ENCODE measurements around the gene VDAC1. TPM values are rescaled to one million over a fixed set of nuclear protein-coding genes. Genes with fewer than 3 reads are reported as not detected.

Gene VDAC1
- total and polyA plus RNA-seq, 2 donors (not counting 1 experiment from before 2014, with no cell fraction given), result 27.8 to 60.7 TPM

GRCh38 chr5:134051305-134051704, 46.5 kb upstream of the VDAC1 start:
- POLR2A ChIA-PET, result no interaction called here
- peaks cover 0 to 6% of the 10 kb centered on the region in 2 donors for H3K4me1 ChIP-seq (ENCODE audit: control insufficient read depth in 2 of 2, insufficient read depth in 2 of 2, low read length in 2 of 2)
- H3K27me3 ChIP-seq (replicated peaks in 1 of 4; ENCODE audit: control extremely low read depth in 1 of 4, control insufficient read depth in 3 of 4, insufficient read depth in 4 of 4, low read length in 3 of 4), result no peaks in the 10 kb centered on the region
- Mint-ChIP-seq H3K9me3 (ENCODE audit: insufficient read depth) (no peaks in the 10 kb centered on the region), H3K4me3 (no peak overlapping the region), H3K27me3 (no peaks in the 10 kb centered on the region), H3K4me1 (peaks cover 7% of the 10 kb centered on the region), H3K27ac (no peak overlapping the region)
- ATAC-seq (ENCODE audit: low read depth) (no peak), DNase-seq (no peak)
- no peaks in the 10 kb centered on the region for H3K79me2 ChIP-seq (ENCODE audit: control insufficient read depth, insufficient read depth, low read length)
- H4K20me1 ChIP-seq (ENCODE audit: control insufficient read depth, insufficient read depth, low read length, poor library complexity, severe bottlenecking), result no peaks in the 10 kb centered on the region
- CTCF ChIA-PET, result interaction anchor here (0.7 to 7.7 kb wide), 2 partner anchors 11 to 140 kb away, joined by 3 to 35 read pairs; no protein-coding TSS in a partner anchor
- intact Hi-C loops (cut with micrococcal nuclease), result no loop called here
- H2AFZ ChIP-seq (ENCODE audit: insufficient read depth, low read depth, low read length, poor library complexity, severe bottlenecking), result no peak overlapping the region
- H3K4me2 ChIP-seq (replicated peaks; ENCODE audit: low read depth, low read length, poor library complexity, severe bottlenecking), result no peak overlapping the region
- no peaks in the 10 kb centered on the region for H3K36me3 ChIP-seq (replicated peaks in 1 of 2; ENCODE audit: control extremely low read depth in 1 of 2, control insufficient read depth in 1 of 2, extremely low read depth in 1 of 2, insufficient read depth in 2 of 2, low read length in 1 of 2)
- H3K9me3 ChIP-seq (ENCODE audit: control extremely low read depth in 1 of 3, control insufficient read depth in 2 of 3, insufficient read depth in 1 of 3, low read length in 2 of 3), result no peaks in the 10 kb centered on the region
- H3K27ac ChIP-seq (ENCODE audit: low read length in 2 of 2), result no peak overlapping the region
- H3K9ac ChIP-seq (ENCODE audit: low read length), result no peak overlapping the region
- WGBS (ENCODE audit: insufficient coverage), result 100% methylated on average over 2 of the region's 2 CpGs
- no peak overlapping the region for H3K4me3 ChIP-seq (ENCODE audit: control extremely low read depth in 1 of 5, extremely low read depth in 1 of 5, insufficient read depth in 1 of 5, low read depth in 2 of 5, low read length in 4 of 5)
- TF ChIP-seq, protein P1, sequence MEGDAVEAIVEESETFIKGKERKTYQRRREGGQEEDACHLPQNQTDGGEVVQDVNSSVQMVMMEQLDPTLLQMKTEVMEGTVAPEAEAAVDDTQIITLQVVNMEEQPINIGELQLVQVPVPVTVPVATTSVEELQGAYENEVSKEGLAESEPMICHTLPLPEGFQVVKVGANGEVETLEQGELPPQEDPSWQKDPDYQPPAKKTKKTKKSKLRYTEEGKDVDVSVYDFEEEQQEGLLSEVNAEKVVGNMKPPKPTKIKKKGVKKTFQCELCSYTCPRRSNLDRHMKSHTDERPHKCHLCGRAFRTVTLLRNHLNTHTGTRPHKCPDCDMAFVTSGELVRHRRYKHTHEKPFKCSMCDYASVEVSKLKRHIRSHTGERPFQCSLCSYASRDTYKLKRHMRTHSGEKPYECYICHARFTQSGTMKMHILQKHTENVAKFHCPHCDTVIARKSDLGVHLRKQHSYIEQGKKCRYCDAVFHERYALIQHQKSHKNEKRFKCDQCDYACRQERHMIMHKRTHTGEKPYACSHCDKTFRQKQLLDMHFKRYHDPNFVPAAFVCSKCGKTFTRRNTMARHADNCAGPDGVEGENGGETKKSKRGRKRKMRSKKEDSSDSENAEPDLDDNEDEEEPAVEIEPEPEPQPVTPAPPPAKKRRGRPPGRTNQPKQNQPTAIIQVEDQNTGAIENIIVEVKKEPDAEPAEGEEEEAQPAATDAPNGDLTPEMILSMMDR (IDR thresholded peaks at IDR 0.05), result no peak
- TF ChIP-seq EZH2 (IDR thresholded peaks at IDR 0.05; ENCODE audit: borderline replicate concordance, insufficient read depth, low read depth, low read length, poor library complexity, severe bottlenecking), result no peak

GRCh38 chr5:134048864-134049263, 44.1 kb upstream of the VDAC1 start:
- Histone ChIP-seq H3K9me3 (ENCODE audit: control extremely low read depth in 1 of 3, control insufficient read depth in 2 of 3, insufficient read depth in 1 of 3, low read length in 2 of 3) (no peaks in the 10 kb centered on the region), H3K27ac (ENCODE audit: low read length in 2 of 2) (no peak overlapping the region), H3K36me3 (replicated peaks in 1 of 2; ENCODE audit: control extremely low read depth in 1 of 2, control insufficient read depth in 1 of 2, extremely low read depth in 1 of 2, insufficient read depth in 2 of 2, low read length in 1 of 2) (no peaks in the 10 kb centered on the region), H3K4me2 (replicated peaks; ENCODE audit: low read depth, low read length, poor library complexity, severe bottlenecking) (no peak overlapping the region), H3K4me1 (ENCODE audit: control insufficient read depth in 2 of 2, insufficient read depth in 2 of 2, low read length in 2 of 2) (peaks cover 0 to 3% of the 10 kb centered on the region in 2 donors), H2AFZ (ENCODE audit: insufficient read depth, low read depth, low read length, poor library complexity, severe bottlenecking) (no peak overlapping the region), H3K27me3 (replicated peaks in 1 of 4; ENCODE audit: control extremely low read depth in 1 of 4, control insufficient read depth in 3 of 4, insufficient read depth in 4 of 4, low read length in 3 of 4) (no peaks in the 10 kb centered on the region), H3K9ac (ENCODE audit: low read length) (no peak overlapping the region), H3K79me2 (ENCODE audit: control insufficient read depth, insufficient read depth, low read length) (no peaks in the 10 kb centered on the region), H4K20me1 (ENCODE audit: control insufficient read depth, insufficient read depth, low read length, poor library complexity, severe bottlenecking) (no peaks in the 10 kb centered on the region), H3K4me3 (ENCODE audit: control extremely low read depth in 1 of 5, extremely low read depth in 1 of 5, insufficient read depth in 1 of 5, low read depth in 2 of 5, low read length in 4 of 5) (no peak overlapping the region)
- intact Hi-C loops (cut with micrococcal nuclease), result no loop called here
- TF ChIP-seq EZH2 (IDR thresholded peaks at IDR 0.05; ENCODE audit: borderline replicate concordance, insufficient read depth, low read depth, low read length, poor library complexity, severe bottlenecking), result no peak
- TF ChIP-seq, protein P1 (IDR thresholded peaks at IDR 0.05), result no peak
- Mint-ChIP-seq H3K4me1 (peaks cover 4% of the 10 kb centered on the region), H3K9me3 (ENCODE audit: insufficient read depth) (no peaks in the 10 kb centered on the region), H3K27ac (no peak overlapping the region), H3K4me3 (no peak overlapping the region), H3K27me3 (no peaks in the 10 kb centered on the region)
- CTCF ChIA-PET, result interaction anchor here (0.5 to 20.7 kb wide), 3 partner anchors 9 to 93 kb away, joined by 3 to 644 read pairs (median 35); no protein-coding TSS in a partner anchor
- DNase-seq, result no peak
- POLR2A ChIA-PET, result no interaction called here
- no peak for ATAC-seq (ENCODE audit: low read depth)
